GM12875 (cell line): ENCODE data around the gene PARVB.

ENCODE experiments used
- H3K4me3 ChIP-seq: one replicate; pipeline ENCODE4 v1.5.1; 2011; ENCODE audit warnings: low read depth, low read length, control low read depth
- CTCF ChIP-seq: IDR thresholded peaks from 2 replicates; pipeline ENCODE4 v1.5.1; 2011; ENCODE audit warnings: low read depth, mild to moderate bottlenecking, control low read depth, inconsistent platforms, low read length, moderate library complexity, borderline replicate concordance; ENCODE audit not compliant: insufficient read depth

The PARVB gene

GRCh38 chr22:44192098-44192815, 168.2 kb downstream of the PARVB start:
- no peak for TF ChIP-seq CTCF
- H3K4me3 ChIP-seq, result no peak overlapping the region

GRCh38 chr22:44192816-44193534, 168.9 kb downstream of the PARVB start:
- TF ChIP-seq CTCF, result no peak
- no peak overlapping the region for H3K4me3 ChIP-seq

- no peak for TF ChIP-seq CTCF
- H3K4me3 ChIP-seq, result no peak overlapping the region
Observed at GRCh38 chr22:44193535-44193891, 169.4 kb downstream of the PARVB start.

GRCh38 chr22:44194569-44194968, 170.5 kb downstream of the PARVB start:
- TF ChIP-seq CTCF, result no peak
- H3K4me3 ChIP-seq, result no peak overlapping the region

GRCh38 chr22:44195189-44195871, 171.2 kb downstream of the PARVB start:
- TF ChIP-seq CTCF, result no peak
- no peak overlapping the region for H3K4me3 ChIP-seq

- no peak for TF ChIP-seq CTCF
- no peak overlapping the region for H3K4me3 ChIP-seq
Observed at GRCh38 chr22:44196241-44196640, 172.1 kb downstream of the PARVB start.
